MM.1S (cell line): ENCODE results near the gene FAT2.

Experiments
- DNase-seq: peaks from one replicate; pipeline ENCODE4 v3.0.0-alpha.2; 2015
- H2AFZ ChIP-seq: fragments of 300-600 bp; sonication (generic); 2 replicates; pipeline ENCODE4 v1.6.0; 2016; ENCODE audit warnings: antibody characterized with exemption, low read length
- H3F3A ChIP-seq: fragments of 300-600 bp; sonication (generic); 2 replicates; pipeline ENCODE4 v1.6.1; 2016; ENCODE audit warnings: mild to moderate bottlenecking, antibody characterized with exemption, low read length, moderate library complexity, mixed read lengths; ENCODE audit not compliant: insufficient read depth
- H3K27ac ChIP-seq: fragments of 300-600 bp; sonication (generic); 2 replicates; pipeline ENCODE4 v1.5.1; 2016; ENCODE audit warnings: mild to moderate bottlenecking, low read length
- H3K27me3 ChIP-seq: fragments of 300-600 bp; sonication (generic); replicated peaks from 2 replicates; pipeline ENCODE4 v1.6.0; 2016; ENCODE audit warnings: low read length; ENCODE audit not compliant: insufficient read depth
- H3K36me3 ChIP-seq: fragments of 300-600 bp; sonication (generic); replicated peaks from 2 replicates; pipeline ENCODE4 v1.6.1; 2016; ENCODE audit warnings: mild to moderate bottlenecking, low read length, mixed read lengths; ENCODE audit not compliant: insufficient read depth
- H3K4me1 ChIP-seq: fragments of 300-600 bp; sonication (generic); 2 replicates; pipeline ENCODE4 v1.6.1; 2016; ENCODE audit warnings: low read length, mixed read lengths
- H3K4me2 ChIP-seq: fragments of 300-600 bp; sonication (generic); 2 replicates; pipeline ENCODE4 v1.6.0; 2016; ENCODE audit warnings: low read depth, low read length
- H3K4me3 ChIP-seq: fragments of 300-600 bp; sonication (generic); 2 replicates; pipeline ENCODE4 v1.5.1; 2016; ENCODE audit warnings: low read length, mixed read lengths
- H3K79me2 ChIP-seq: fragments of 300-600 bp; sonication (generic); 2 replicates; pipeline ENCODE4 v1.6.1; 2016; ENCODE audit warnings: mixed run types, low read length, mixed read lengths
- H3K9ac ChIP-seq: fragments of 300-600 bp; sonication (generic); 2 replicates; pipeline ENCODE4 v1.6.1; 2016; ENCODE audit warnings: low read length, mixed read lengths
- H3K9me2 ChIP-seq: fragments of 300-600 bp; sonication (generic); replicated peaks from 2 replicates; pipeline ENCODE4 v1.6.1; 2016; ENCODE audit warnings: mild to moderate bottlenecking, low read length, mixed read lengths; ENCODE audit not compliant: insufficient read depth
- H3K9me3 ChIP-seq: fragments of 300-600 bp; sonication (generic); replicated peaks from 2 replicates; pipeline ENCODE4 v1.6.1; 2016; ENCODE audit warnings: mild to moderate bottlenecking, low read length, mixed read lengths; ENCODE audit not compliant: insufficient read depth
- H4K20me1 ChIP-seq: fragments of 300-600 bp; sonication (generic); 2 replicates; pipeline ENCODE4 v1.6.1; 2016; ENCODE audit warnings: mild to moderate bottlenecking, low read length, moderate library complexity, mixed read lengths; ENCODE audit not compliant: insufficient read depth
- EZH2 ChIP-seq: fragments of 300-600 bp; sonication (generic); optimal IDR thresholded peaks from 2 replicates; pipeline ENCODE3; 2017; ENCODE audit warnings: low read depth, mild to moderate bottlenecking, antibody characterized with exemption, low read length, mixed read lengths
- EZH2phosphoT487 ChIP-seq: fragments of 300-600 bp; sonication (generic); IDR thresholded peaks from 2 replicates; pipeline ENCODE4 v1.6.1; 2018; ENCODE audit warnings: antibody characterized with exemption, low read length
- TF ChIP-seq, protein P1 (sequence below): fragments of 300-600 bp; sonication (generic); IDR thresholded peaks from 2 replicates; pipeline ENCODE4 v1.5.1; 2016; ENCODE audit warnings: antibody characterized with exemption, low read length, mixed read lengths

Gene FAT2

DNA sequence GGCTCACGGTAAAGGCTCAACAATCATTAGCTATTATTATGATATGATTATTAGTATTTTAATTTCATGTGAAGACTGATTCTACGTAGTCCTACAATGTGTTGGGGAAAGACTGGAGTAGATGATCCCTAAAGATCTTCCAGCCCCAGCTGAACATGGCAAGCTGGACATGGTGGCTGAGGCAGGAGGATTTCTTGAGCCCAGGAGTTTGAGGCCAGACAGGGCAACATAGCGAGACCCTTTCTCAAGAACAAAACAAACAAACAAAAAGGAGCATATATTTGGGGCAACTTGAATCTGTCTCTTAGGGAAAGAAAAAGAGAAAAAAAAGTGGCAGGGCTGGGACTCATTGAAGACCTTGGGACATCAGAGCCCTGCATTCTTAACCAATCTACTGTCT lies 16.2 kb upstream of the FAT2 start:
- Histone ChIP-seq H3F3A (no peaks in the 10 kb centered on the region), H3K9me2 (no peaks in the 10 kb centered on the region), H3K4me2 (no peak overlapping the region), H4K20me1 (no peaks in the 10 kb centered on the region), H3K36me3 (no peaks in the 10 kb centered on the region), H3K79me2 (no peaks in the 10 kb centered on the region), H3K4me1 (no peaks in the 10 kb centered on the region), H3K9me3 (no peaks in the 10 kb centered on the region), H3K4me3 (no peak overlapping the region), H3K27me3 (no peaks in the 10 kb centered on the region), H3K9ac (no peak overlapping the region), H3K27ac (no peak overlapping the region), H2AFZ (no peak overlapping the region)
- DNase-seq, result no peak
- TF ChIP-seq, protein P1, sequence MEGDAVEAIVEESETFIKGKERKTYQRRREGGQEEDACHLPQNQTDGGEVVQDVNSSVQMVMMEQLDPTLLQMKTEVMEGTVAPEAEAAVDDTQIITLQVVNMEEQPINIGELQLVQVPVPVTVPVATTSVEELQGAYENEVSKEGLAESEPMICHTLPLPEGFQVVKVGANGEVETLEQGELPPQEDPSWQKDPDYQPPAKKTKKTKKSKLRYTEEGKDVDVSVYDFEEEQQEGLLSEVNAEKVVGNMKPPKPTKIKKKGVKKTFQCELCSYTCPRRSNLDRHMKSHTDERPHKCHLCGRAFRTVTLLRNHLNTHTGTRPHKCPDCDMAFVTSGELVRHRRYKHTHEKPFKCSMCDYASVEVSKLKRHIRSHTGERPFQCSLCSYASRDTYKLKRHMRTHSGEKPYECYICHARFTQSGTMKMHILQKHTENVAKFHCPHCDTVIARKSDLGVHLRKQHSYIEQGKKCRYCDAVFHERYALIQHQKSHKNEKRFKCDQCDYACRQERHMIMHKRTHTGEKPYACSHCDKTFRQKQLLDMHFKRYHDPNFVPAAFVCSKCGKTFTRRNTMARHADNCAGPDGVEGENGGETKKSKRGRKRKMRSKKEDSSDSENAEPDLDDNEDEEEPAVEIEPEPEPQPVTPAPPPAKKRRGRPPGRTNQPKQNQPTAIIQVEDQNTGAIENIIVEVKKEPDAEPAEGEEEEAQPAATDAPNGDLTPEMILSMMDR, result no peak

DNA sequence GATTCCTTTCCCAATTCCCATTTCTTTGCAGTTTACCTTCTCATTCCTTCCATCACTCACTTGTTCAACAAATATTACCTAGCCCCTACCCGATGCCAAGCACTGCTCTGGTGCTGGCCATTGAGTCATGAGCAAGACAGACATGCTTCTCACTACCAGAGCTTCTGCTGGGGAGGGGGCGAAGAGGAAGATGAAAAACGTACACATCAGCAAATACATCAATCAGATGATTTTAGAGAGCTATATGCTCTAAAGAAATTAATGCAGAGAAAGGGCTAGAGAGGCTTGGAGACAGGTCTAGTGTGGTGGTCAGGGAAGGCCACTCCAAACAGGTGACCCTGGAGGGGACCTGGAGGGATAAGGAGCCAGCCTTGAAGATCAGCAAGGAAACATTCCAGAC lies 14.4 kb upstream of the FAT2 start:
- Histone ChIP-seq H3K9me2 (no peaks in the 10 kb centered on the region), H2AFZ (no peak overlapping the region), H3K4me1 (no peaks in the 10 kb centered on the region), H3K4me3 (no peak overlapping the region), H3K79me2 (no peaks in the 10 kb centered on the region), H3K27ac (no peak overlapping the region), H3K9ac (no peak overlapping the region), H3F3A (no peaks in the 10 kb centered on the region), H3K27me3 (no peaks in the 10 kb centered on the region), H3K36me3 (no peaks in the 10 kb centered on the region), H3K9me3 (no peaks in the 10 kb centered on the region), H4K20me1 (no peaks in the 10 kb centered on the region), H3K4me2 (no peak overlapping the region)
- TF ChIP-seq, protein P1, result no peak
- TF ChIP-seq EZH2phosphoT487, result no peak
- no peak for DNase-seq

DNA sequence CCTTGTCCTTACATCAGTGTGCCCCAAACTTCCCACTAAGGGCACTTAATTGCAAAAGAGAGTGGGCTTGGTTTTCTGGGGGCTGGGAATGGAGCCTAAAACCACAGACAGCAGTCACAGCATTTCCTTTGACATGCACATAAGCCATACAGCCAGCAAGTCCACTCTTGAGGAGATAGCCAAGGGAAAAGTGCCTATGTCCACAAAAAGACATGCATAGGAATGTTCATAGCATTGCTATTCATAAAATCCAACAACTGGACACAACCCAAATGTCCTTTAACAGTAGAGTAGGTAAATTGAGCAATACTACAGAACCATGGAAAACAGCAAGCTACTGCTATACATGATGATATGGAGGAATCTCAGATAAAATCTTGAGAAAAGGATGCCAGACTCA lies 11.7 kb upstream of the FAT2 start:
- H3K9me2 ChIP-seq, result no peaks in the 10 kb centered on the region
- no peak overlapping the region for H3K4me2 ChIP-seq
- DNase-seq, result no peak
- no peak overlapping the region for H2AFZ ChIP-seq
- H4K20me1 ChIP-seq, result no peaks in the 10 kb centered on the region
- no peaks in the 10 kb centered on the region for H3K36me3 ChIP-seq
- H3K4me1 ChIP-seq, result no peaks in the 10 kb centered on the region
- H3K9ac ChIP-seq, result no peak overlapping the region
- no peaks in the 10 kb centered on the region for H3K27me3 ChIP-seq
- no peaks in the 10 kb centered on the region for H3K79me2 ChIP-seq
- no peak overlapping the region for H3K4me3 ChIP-seq
- no peak overlapping the region for H3K27ac ChIP-seq
- TF ChIP-seq, protein P1, result no peak
- TF ChIP-seq EZH2, result no peak
- TF ChIP-seq EZH2phosphoT487, result no peak
- H3K9me3 ChIP-seq, result no peaks in the 10 kb centered on the region
- H3F3A ChIP-seq, result no peaks in the 10 kb centered on the region

DNA sequence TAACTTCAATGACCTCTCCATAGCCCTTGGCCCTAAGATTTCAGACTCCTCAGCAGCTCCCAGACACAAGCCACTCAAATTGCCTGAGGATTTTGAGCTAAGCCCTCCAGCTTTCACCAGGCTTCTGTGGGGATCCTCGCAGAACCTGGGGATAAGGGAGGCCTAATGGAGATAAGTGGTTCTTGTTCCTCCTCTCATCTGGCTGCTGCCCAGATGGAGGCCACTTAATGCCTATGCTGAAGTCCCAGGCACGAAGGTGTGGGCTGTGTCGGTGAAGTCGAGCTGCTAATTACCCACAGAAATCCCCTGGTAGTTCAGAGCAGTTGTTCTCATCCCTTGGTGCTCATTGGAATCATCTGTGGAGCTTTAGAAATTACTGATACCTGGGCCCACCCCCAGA lies 10.3 kb upstream of the FAT2 start:
- Histone ChIP-seq H3K79me2 (no peaks in the 10 kb centered on the region), H3K4me2 (no peak overlapping the region), H3K4me1 (no peaks in the 10 kb centered on the region), H4K20me1 (no peaks in the 10 kb centered on the region), H3K9me3 (no peaks in the 10 kb centered on the region), H3K27me3 (no peaks in the 10 kb centered on the region), H3K4me3 (no peak overlapping the region), H3K27ac (no peak overlapping the region), H2AFZ (no peak overlapping the region), H3K9me2 (no peaks in the 10 kb centered on the region), H3K9ac (no peak overlapping the region), H3F3A (no peaks in the 10 kb centered on the region), H3K36me3 (no peaks in the 10 kb centered on the region)
- TF ChIP-seq, protein P1, result no peak
- TF ChIP-seq EZH2phosphoT487, result no peak
- TF ChIP-seq EZH2, result no peak
- no peak for DNase-seq
